ENCODE results near the gene C3orf70. TPM values are rescaled to one million over a fixed set of nuclear protein-coding genes. Genes with fewer than 3 reads are reported as not detected.

The C3orf70 gene
- total and polyA plus RNA-seq, 2 of the 8 experiments (the other 6 are each of a cell fraction or from before 2014, with no cell fraction given) = 1.7 to 2.0 TPM

DNA sequence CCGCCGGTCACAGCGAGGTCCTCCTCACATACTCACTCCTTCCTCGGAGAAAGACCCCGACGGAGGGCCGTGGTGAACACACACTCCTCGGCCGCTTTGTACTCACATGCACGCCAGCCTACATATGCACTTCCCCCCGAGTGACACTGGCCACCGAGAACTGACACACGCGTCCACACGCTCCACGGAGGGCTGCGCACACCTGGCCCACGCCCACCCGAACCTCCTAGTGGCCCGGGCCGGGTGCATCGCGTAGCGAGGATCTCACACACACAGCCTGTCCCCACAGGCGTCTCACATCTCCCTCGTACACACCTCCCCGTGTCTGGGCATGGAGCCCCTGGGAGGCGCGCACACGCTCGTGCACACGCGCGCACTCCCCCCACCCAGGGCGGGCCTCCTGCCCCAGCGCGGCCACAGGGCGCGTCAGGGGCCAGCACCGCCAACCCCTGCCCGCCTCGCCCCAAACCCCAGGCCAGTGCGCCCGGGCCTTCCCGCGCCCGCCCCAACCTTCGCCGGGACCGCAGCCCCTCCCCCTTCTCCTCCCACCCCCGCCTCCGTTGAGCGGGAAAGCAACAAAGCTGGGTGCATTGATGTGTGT is 411 bp upstream of the C3orf70 start:
- CTCF ChIA-PET (ENCODE audit: partially characterized antibody) = interaction anchor here (0.6 to 3.1 kb wide), 3 partner anchors 29 to 156 kb away, joined by 3 to 8 read pairs (median 3); no protein-coding TSS in a partner anchor
- Histone ChIP-seq H4K5ac (ENCODE audit: insufficient read length, low read depth, low read length) (peak overlapping the region; percentile 36), H3K9ac (replicated peaks in 1 of 4; ENCODE audit: extremely low read depth in 1 of 4, low read depth in 3 of 4, low read length in 3 of 4) (peak overlapping the region; percentile 50 to 80 (median 68); a peak in 6 of 7 replicates), H3K27me3 (replicated peaks in 1 of 4; ENCODE audit: control insufficient read depth in 3 of 4, extremely low read depth in 1 of 4, insufficient read depth in 3 of 4, low read length in 3 of 4) (peaks cover 0 to 29% (median 19%) of the 10 kb centered on the region in 4 experiments; a peak in 6 of 7 replicates), H4K20me1 (replicated peaks in 1 of 2; ENCODE audit: control insufficient read depth in 1 of 2, insufficient read depth in 2 of 2, low read length in 2 of 2) (peaks cover 3 to 9% of the 10 kb centered on the region in 2 experiments), H3K4me3 (ENCODE audit: extremely low read depth in 1 of 4, insufficient read depth in 2 of 4, low read depth in 3 of 4, low read length in 4 of 4) (peak overlapping the region; percentile 46 to 88 (median 68)), H2BK120ac (replicated peaks; ENCODE audit: low read depth, low read length) (peak overlapping the region; percentile 94), H3K79me1 (ENCODE audit: low read depth, low read length) (no peaks in the 10 kb centered on the region), H3K9me3 (ENCODE audit: insufficient read depth in 2 of 2, low read depth in 1 of 2, low read length in 1 of 2) (no peaks in the 10 kb centered on the region), H4K8ac (ENCODE audit: extremely low read depth, insufficient read depth, low read length) (peak overlapping the region; percentile 87; the same call in 1 of the 2 replicates), H3K4ac (replicated peaks; ENCODE audit: insufficient read length, low read depth, low read length) (peak overlapping the region; percentile 87), H3K4me1 (replicated peaks in 1 of 4; ENCODE audit: control insufficient read depth in 3 of 4, insufficient read depth in 4 of 4, low read length in 3 of 4) (peaks cover 4 to 9% (median 6%) of the 10 kb centered on the region in 4 experiments; a peak in 6 of 7 replicates), H3K18ac (ENCODE audit: extremely low read depth, low read length) (peak overlapping the region; percentile 91), H3K79me2 (ENCODE audit: control insufficient read depth in 1 of 2, insufficient read depth in 2 of 2, low read length in 2 of 2) (no peaks in the 10 kb centered on the region), H2BK20ac (ENCODE audit: low read length) (peak overlapping the region; percentile 38), H2BK15ac (ENCODE audit: low read length) (peak overlapping the region; percentile 99), H2AK5ac (ENCODE audit: low read depth, low read length) (peak overlapping the region; percentile 95; the same call in 1 of the 2 replicates), H4K91ac (replicated peaks; ENCODE audit: insufficient read length, low read length) (peak overlapping the region; percentile 97), H3K36me3 (ENCODE audit: control insufficient read depth in 2 of 4, insufficient read depth in 4 of 4, low read length in 3 of 4) (no peaks in the 10 kb centered on the region), H3K23ac (ENCODE audit: insufficient read length) (no peak overlapping the region), H3K23me2 (ENCODE audit: low read depth, low read length) (peaks cover 14% of the 10 kb centered on the region), H2BK12ac (ENCODE audit: low read depth, low read length) (peak overlapping the region; percentile 99), H2BK5ac (ENCODE audit: low read depth, low read length) (peak overlapping the region; percentile 77; the same call in 1 of the 2 replicates), H3K4me2 (ENCODE audit: insufficient read depth in 1 of 2, low read depth in 2 of 2, low read length in 2 of 2) (peak overlapping the region; percentile 91 to 100), H3K14ac (ENCODE audit: insufficient read length) (peak overlapping the region; percentile 27), H3K27ac (ENCODE audit: low read depth, low read length) (no peak overlapping the region), H2AFZ (ENCODE audit: low read length) (peak overlapping the region; percentile 100), H3K56ac (replicated peaks; ENCODE audit: insufficient read length, low read depth, low read length) (peak overlapping the region; percentile 74)
- WGBS, 2 experiments (ENCODE audit: extremely low coverage in 1 of 2, insufficient coverage in 1 of 2, insufficient read length in 1 of 2, insufficient replicate concordance in 2 of 2, low coverage in 1 of 2, low lambda C conversion rate in 2 of 2, missing lambda C conversion rate in 1 of 2) = 4% methylated on average over 26 of the region's 53 CpGs; no CpG with 5 or more reads in 1 of the 2 experiments
- DNase-seq (ENCODE audit: low read depth in 1 of 2, low spot score in 2 of 2) (peak in 1 of 2 experiments; percentile 79), FAIRE-seq (no peak)
- POLR2A ChIA-PET (ENCODE audit: partially characterized antibody) = interaction anchor here (1.1 kb wide), 1 partner anchor 48 kb away, joined by 3 read pairs; no protein-coding TSS in a partner anchor
- TF ChIP-seq POLR2A (IDR thresholded peaks at IDR 0.05; ENCODE audit: control extremely low read depth in 1 of 2, low read depth in 2 of 2, low read length in 2 of 2) (peak in 1 of 2 experiments; percentile 58; a peak in 2 of 3 replicates), TAF1 (IDR thresholded peaks at IDR 0.05; ENCODE audit: low read depth, low read length) (no peak), KDM4A (IDR thresholded peaks at IDR 0.05; ENCODE audit: low read depth, low read length, severe bottlenecking) (peak; percentile 42), HDAC2 (IDR thresholded peaks at IDR 0.05; ENCODE audit: borderline replicate concordance in 1 of 2, low read depth in 2 of 2, low read length in 2 of 2) (0 out of 4 replicates have a peak, but pooled peaks of 1 of the 2 experiments have one; percentile 26), POLR2AphosphoS5 (IDR thresholded peaks at IDR 0.05; ENCODE audit: low read depth, low read length) (peak; percentile 42; the same call in 1 of the 2 replicates), SAP30 (IDR thresholded peaks at IDR 0.05; ENCODE audit: insufficient read depth, insufficient replicate concordance, low read length) (no peak), CBX5 (IDR thresholded peaks at IDR 0.05; ENCODE audit: low read depth, low read length) (no peak), ASH2L (IDR thresholded peaks at IDR 0.05; ENCODE audit: low read length) (peak; percentile 66), EZH2 (IDR thresholded peaks at IDR 0.05; ENCODE audit: low read depth, low read length, severe bottlenecking) (no peak)
- TF ChIP-seq, protein P1, sequence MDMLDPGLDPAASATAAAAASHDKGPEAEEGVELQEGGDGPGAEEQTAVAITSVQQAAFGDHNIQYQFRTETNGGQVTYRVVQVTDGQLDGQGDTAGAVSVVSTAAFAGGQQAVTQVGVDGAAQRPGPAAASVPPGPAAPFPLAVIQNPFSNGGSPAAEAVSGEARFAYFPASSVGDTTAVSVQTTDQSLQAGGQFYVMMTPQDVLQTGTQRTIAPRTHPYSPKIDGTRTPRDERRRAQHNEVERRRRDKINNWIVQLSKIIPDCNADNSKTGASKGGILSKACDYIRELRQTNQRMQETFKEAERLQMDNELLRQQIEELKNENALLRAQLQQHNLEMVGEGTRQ (IDR thresholded peaks at IDR 0.05; ENCODE audit: low read length) = no peak
